CD4-positive, alpha-beta T cell treated with Interleukin-15 for 1 hour (primary cell): ENCODE data around the gene BLOC1S5.
"Not testable (repeated sequence)": the region's sequence is repeated elsewhere in the genome, so short reads cannot be mapped to it uniquely, and the experiment has no call there.

Experiments
- DNase-seq: peaks from one replicate; pipeline ENCODE4 v3.0.0-alpha.2; 2020

BLOC1S5 gene

GRCh38 chr6:8041913-8042583 lies 22.1 kb downstream of the BLOC1S5 start:
- no peak for DNase-seq

DNA sequence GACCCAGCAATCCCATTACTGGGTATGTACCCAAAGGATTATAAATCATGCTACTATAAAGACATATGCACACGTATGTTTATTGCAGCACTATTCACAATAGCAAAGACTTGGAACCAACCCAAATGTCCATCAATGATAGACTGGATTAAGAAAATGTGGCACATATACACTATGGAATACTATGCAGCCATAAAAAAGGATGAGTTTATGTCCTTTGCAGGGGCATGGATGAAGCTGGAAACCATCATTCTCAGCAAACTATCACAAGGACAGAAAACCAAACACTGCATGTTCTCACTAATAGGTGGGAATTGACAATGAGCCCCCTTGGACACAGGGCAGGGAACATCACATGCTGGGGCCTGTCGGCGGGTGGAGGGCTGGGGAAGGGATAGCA lies 30.1 kb downstream of the BLOC1S5 start:
- DNase-seq, result not testable (repeated sequence)

DNA sequence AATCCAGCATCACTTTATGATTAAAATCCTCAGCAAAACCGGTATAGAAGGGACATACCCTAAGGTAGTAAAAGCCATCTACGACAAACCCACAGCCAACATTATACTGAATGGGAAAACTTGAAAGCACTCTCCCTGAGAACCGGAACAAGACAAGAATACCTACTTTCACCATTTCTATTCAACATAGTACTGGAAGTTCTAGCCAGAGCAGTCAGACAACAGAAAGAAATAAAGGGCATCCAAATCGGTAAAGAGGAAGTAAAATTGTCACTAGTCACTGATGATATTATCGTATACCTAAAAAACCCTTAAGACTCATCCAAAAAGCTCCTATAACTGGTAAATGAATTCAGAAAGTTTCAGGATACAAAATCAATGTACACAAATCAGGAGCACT lies 33.3 kb downstream of the BLOC1S5 start:
- DNase-seq, result no peak

DNA sequence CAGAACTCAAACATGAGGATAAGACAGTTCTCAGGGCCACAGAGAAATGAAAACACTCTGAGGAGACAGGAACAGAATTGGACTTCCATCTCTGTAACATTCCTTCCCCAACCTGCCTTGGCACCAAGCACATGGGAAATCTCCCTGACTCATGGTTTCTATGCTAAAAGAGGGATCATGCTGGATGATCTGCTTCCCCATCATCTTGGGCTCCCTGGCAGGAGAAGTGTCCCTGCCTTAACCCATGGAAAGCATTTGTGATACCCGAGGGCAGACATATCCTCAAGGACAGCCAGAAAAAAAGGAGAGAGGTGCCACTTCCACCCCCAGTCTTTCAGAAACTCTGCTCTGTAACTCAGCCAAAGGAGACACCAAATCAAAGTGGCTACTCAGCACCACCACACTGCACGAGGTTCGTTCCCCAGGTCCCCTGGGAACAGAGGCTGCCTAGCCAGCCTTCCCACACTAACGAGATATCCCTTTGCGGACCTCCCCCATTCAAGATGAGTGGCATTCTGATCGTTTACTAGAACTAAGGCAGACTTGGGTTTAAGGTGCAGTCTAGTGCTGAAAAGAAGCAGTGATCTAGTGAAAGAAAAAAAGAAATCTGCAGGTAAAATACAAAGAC lies 34.8 kb downstream of the BLOC1S5 start:
- DNase-seq, result no peak

GRCh38 chr6:8027965-8028651 lies 36.1 kb downstream of the BLOC1S5 start:
- DNase-seq, result no peak

DNA sequence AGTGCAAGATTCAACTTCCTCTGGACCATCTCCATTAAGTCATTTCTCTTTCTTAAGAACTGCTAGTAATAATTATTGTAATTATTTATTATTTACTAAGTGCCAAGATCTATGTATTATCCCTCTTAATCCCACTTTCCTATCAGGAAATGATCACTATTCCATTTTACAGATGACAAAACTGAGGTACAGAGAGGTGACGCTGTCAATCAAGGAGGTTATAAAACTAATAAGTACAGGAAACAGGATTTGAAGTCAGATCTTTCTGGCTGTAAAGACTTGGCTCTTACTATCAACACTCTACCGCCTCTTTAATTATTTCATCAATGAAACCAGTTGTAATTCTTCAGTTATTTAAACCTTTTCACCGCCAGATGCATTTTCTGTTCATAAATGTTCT lies 37.4 kb downstream of the BLOC1S5 start:
- DNase-seq, result no peak

GRCh38 chr6:8025191-8025590 lies 39.0 kb downstream of the BLOC1S5 start:
- DNase-seq, result no peak

GRCh38 chr6:8023638-8024037 lies 40.6 kb downstream of the BLOC1S5 start:
- no peak for DNase-seq

GRCh38 chr6:8020083-8020482 lies 44.1 kb downstream of the BLOC1S5 start:
- no peak for DNase-seq

- DNase-seq, result no peak
These were observed 46.5 kb downstream of the BLOC1S5 start for GRCh38 chr6:8017705-8018104.

DNA sequence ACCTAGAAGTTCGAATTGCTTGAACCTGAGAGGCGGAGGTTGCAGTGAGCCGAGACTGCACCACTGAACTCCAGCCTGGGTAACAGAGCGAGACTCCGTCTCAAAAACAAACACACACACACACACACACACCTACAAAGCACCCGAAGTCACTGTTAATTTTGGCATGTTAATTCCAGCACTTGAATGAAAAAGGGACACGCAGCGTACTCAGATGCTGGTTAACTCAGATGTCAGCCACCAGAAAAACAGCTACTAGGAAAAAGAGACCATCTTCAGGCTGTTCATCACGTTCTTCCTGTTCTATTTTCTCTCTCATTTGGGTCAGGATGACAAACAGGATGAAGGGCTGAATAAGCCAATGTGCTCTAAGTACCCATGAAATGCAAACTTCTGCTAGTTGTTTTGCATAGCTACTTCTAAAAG lies 46.9 kb downstream of the BLOC1S5 start:
- DNase-seq, result no peak

DNA sequence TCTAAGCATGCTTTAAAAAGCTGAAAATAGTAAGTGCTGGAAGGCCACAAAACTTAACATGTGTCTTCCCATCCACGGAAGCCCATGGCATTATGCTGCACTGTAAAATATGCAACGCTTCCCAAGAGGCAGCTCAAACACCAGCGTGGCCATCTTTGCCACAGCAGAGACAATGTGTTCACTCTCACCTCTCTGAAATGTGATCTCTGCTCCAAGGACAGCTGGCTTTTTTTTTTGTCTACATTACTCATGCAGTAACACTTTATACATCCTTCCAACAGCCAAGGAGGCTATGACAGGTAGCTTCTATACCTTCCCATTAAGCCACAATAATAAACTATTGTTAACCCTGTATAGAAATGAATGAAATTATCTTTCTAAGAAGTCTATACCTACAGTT lies 49.2 kb downstream of the BLOC1S5 start:
- no peak for DNase-seq

DNA sequence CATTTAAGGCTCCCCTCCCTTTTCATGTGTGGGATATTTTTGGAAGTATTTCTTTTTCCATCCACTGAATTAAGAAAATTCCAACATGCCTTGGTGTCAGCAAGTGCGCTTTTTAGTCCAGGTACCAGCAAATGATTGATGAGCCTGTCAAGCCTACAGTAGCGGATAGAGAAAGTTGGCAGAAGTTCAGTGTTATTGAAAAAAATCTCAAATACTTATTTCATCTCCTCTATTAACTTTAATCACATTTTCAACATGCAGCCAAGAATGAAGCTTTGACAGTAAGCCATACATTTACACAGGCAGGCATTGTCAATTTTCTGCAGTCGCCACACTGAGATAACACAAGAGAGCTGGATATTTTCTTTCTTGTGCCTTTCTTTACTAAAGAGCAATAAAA lies 50.4 kb downstream of the BLOC1S5 start:
- DNase-seq, result no peak

DNA sequence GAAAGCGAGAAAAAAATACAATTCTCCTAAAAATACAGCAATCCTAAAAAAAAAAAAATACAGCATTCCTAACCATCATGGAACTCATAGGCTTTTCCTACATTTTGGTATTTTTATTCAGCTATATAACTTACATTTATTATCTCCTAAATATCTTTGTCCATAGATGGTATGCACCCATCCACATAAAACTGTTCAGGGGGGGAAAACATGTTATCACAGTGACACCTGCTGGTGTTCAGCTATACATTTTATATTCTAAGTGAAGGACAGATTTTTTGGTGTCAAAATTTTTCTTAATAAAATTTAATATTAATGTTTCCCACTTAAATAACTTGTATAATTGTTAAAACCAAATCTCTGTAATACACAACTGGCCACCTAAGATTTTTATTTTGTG lies 58.0 kb downstream of the BLOC1S5 start:
- DNase-seq, result no peak

DNA sequence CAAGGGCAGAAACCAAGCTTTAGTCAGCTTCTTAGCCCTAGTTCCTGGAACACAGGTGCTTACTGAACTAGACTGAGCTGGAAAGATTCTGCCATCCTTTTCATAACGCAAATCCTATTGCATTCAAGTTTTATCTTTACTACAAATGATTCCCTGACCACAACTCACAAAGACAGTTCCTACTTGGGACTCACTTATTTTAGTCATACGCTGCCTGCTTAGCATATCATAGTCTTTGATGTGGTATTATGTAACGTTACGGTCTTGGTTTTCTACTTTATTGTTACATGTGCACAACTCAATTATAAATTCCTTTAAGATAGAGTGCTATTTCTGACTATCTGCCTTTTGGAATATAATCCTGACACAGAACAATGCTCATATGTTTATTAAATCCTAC lies 59.1 kb downstream of the BLOC1S5 start:
- DNase-seq, result no peak

GRCh38 chr6:8000636-8001035 lies 63.6 kb downstream of the BLOC1S5 start:
- no peak for DNase-seq

DNA sequence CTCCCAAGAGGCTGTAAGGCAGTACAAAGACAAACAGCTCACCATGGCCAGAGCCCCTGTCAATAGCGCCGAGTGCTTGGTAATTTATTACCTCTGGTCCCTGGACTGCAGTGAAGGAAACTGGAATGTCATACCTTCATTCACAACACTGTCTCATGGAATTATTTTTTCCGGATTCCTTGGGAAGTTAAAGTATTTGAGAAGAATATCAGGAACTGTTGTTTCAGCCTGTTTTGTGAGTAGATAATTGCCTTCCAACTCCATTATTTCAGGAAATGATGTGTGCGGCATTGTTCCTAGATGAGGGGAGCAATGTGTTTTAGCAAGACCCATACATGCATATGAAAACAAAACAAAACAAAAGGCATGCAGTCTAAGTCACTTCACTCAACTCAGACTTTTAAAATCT lies 64.0 kb downstream of the BLOC1S5 start:
- DNase-seq, result no peak

DNA sequence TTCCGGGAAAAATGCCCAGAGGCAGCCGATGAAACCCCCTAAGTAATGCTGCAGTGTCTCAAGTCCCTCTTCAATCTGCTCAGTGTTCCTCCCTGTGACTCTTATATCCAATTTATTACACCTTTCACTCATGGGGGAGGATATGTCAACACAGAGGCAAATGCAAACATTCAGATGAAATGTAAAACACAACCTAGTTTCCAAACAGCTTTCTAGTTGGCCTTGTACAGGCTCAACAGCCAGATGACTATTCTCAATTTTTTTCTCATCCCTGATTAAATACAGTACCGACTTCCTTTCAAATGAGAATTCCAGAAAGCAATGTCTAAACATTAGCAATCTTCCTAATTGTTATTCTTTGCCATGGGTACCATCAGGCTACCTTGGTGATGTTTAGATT lies 65.0 kb downstream of the BLOC1S5 start:
- no peak for DNase-seq

DNA sequence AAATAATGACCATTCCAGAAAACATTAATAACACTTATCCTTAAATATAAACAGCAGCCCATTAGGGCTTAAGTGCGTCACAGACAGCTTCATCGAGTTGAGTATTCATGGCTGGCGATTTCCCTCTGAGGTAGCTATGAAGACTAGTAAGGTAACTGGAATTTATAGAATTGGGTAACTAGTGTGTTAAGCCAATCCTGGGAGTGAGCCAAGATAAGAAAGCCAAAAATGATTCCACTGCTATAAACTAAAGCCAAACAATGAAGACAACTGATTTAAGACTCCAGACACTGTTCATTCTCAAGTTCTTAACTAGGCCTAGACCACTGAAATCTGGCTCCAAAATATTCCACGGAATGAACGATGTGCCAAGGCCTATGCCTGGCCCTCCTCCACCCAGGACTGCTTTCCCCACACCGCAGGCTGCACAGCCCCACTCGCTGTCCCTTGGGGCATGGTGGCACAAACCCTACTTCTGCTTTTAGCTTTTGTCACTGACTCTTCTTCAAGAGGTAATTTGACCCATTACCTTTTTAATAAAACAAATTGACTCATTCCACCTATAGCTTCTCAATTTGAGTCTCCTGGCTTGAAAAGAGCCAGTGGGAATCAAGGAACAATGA lies 66.0 kb downstream of the BLOC1S5 start:
- no peak for DNase-seq

DNA sequence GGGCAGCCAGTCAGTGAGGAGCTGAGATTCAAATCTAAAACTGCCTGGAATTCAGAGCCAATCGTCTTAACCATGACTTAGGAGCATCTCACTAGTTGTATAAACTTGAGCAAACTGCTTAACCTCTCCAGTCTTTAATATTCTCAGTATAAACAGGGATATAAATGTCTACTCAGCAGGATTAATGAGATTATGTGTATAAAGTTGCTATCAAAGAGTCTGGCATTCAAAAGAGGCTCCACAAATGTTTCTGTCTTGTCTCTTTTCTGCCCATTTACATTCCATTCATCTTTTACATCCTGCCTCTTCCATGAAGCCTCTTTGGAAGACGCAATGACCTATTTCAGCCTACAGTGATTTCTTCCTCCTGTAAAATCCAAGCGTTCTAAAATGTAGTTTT lies 66.9 kb downstream of the BLOC1S5 start:
- DNase-seq, result no peak

DNA sequence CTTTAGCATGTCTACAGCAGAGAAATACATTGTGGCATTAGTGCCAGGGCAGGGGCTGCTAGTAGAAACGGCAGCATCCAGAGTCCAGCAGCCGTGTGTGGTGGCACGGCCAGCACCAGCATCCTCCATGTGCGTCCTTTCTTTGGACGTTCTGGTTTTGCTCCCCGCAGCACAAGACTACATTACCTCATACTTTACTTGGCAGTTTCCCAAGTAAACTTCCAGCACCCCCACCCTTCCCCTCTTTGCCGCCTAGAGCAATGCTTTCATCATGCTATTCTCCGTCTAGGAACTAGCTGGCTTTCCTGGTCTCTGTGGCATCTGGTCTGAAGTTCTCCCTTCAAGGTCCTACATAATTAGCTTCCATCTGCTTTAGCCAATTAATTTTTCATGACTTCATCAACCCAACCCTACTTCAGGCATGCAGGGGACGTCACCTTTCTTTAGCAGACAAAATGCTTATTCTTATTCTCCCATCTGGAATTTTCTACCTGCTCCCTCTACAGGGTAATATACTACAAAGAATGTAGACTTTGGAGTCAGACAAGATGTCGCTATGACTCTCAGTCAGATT lies 67.6 kb downstream of the BLOC1S5 start:
- DNase-seq, result no peak

DNA sequence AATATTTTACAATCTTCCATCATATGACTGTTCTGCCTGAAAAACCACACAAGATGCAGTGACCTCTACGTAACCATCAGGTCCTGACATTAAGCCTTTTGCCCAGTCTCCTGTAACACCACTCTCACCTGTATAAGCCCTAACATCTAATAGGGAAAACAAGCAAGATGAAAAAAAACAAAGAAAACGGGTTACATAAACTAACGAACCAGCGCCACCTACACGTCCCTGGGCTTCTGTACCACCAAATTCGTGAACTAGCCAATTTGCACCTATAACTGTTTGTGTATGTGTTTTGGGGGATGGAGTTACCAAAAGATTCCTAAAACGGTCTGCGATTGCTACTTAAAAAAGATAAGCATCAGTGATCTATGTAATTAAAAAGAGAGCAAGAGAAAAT lies 70.2 kb downstream of the BLOC1S5 start:
- DNase-seq, result no peak

DNA sequence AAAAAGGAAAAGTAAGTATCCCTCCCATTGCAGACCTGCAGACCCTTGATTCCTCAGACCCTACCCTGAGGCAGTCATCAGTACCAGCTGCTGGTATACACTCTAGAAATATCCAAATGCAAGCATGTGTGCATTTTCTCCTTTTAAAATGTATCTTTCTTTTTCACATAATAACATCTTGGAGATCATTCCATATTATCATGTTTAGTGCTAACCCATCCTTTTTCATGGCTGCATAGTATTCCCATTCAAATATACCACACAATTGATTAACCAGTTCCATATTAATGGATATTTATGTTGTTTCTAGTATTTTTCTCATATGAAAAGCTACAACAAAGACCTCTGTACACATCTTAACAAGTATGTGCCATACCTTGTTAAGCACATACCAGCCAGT lies 70.8 kb downstream of the BLOC1S5 start:
- DNase-seq, result no peak
